IMR-90 (cell line): ENCODE results near the gene NUBP2. TPM values are rescaled to one million over a fixed set of nuclear protein-coding genes. Genes with fewer than 3 reads are reported as not detected.

Source experiments
- ATAC-seq: fragments of 200-7000 bp; cut with Tn5 transposase; 2 replicates; pipeline ENCODE4 v1.9.1; 2020; ENCODE audit warnings: low read depth, mild to moderate bottlenecking, moderate library complexity
- BruUV-seq: library from RNA; stranded (reverse); fragments of 400-500 nt; replicated peaks from 2 replicates; lab custom pipeline; 2021; lab: Mats Ljungman, UMichigan
- CTCF ChIA-PET: fragments of 300-600 bp; formaldehyde crosslinking; extraction: SDS; loops from one replicate; lab custom pipeline; 2021; ENCODE audit warnings: antibody characterized with exemption; lab: Yijun Ruan, JAX
- POLR2A ChIA-PET: fragments of 300-600 bp; sonication (Branson Sonifier 250); formaldehyde crosslinking; loops from one replicate; lab custom pipeline; 2022; ENCODE audit warnings: antibody characterized with exemption; ENCODE audit not compliant: unreplicated experiment; lab: Charles Lee
- DNase-seq: peaks from one replicate; pipeline ENCODE4 v3.0.0; 2013
- H2AFZ ChIP-seq: replicated peaks from 2 replicates; pipeline ENCODE3; 2013; ENCODE audit warnings: low read length, mild to moderate bottlenecking; ENCODE audit not compliant: poor library complexity
- H2AK5ac ChIP-seq: 2 replicates; pipeline ENCODE4 v1.6.1; 2013; ENCODE audit warnings: low read depth, low read length, inconsistent platforms
- H2AK9ac ChIP-seq: replicated peaks from 2 replicates; pipeline ENCODE3; 2013; ENCODE audit warnings: mild to moderate bottlenecking, low read depth, low read length, moderate library complexity; ENCODE audit not compliant: poor library complexity
- H2BK120ac ChIP-seq: 2 replicates; pipeline ENCODE4 v1.6.1; 2013; ENCODE audit warnings: low read depth, low read length, inconsistent platforms
- H2BK15ac ChIP-seq: 3 replicates; pipeline ENCODE4 v1.6.1; 2013; ENCODE audit warnings: low read depth, low read length, inconsistent platforms
- H2BK20ac ChIP-seq: 2 replicates; pipeline ENCODE4 v1.6.1; 2013; ENCODE audit warnings: low read depth, mild to moderate bottlenecking, inconsistent platforms, low read length, moderate library complexity
- H2BK5ac ChIP-seq: 2 replicates; pipeline ENCODE4 v1.6.1; 2013; ENCODE audit warnings: mild to moderate bottlenecking, low read depth, low read length, inconsistent platforms; ENCODE audit not compliant: poor library complexity, severe bottlenecking
- H3K14ac ChIP-seq: replicated peaks from 2 replicates; pipeline ENCODE4 v1.6.1; 2013; ENCODE audit warnings: low read depth, low read length, inconsistent platforms
- H3K18ac ChIP-seq: 2 replicates; pipeline ENCODE4 v1.6.1; 2013; ENCODE audit warnings: low read depth, low read length, control low read depth
- H3K23ac ChIP-seq: 2 replicates; pipeline ENCODE4 v1.6.1; 2013; ENCODE audit warnings: low read depth, low read length, inconsistent platforms
- H3K27ac ChIP-seq: 2 replicates; pipeline ENCODE4 v1.5.1; 2013; ENCODE audit warnings: mild to moderate bottlenecking, control low read depth, low read length; ENCODE audit not compliant: insufficient read depth
- H3K27me3 ChIP-seq: 2 replicates; pipeline ENCODE4 v1.6.1; 2013; ENCODE audit warnings: low read length; ENCODE audit not compliant: control insufficient read depth, insufficient read depth
- H3K36me3 ChIP-seq: 2 replicates; pipeline ENCODE4 v1.6.1; 2013; ENCODE audit warnings: low read length, mixed read lengths; ENCODE audit not compliant: control insufficient read depth, insufficient read depth
- H3K4ac ChIP-seq: 2 replicates; pipeline ENCODE4 v1.6.1; 2013; ENCODE audit warnings: low read depth, low read length, inconsistent platforms
- H3K4me1 ChIP-seq: 2 replicates; pipeline ENCODE4 v1.6.1; 2013; ENCODE audit warnings: low read length, mixed read lengths; ENCODE audit not compliant: control insufficient read depth, insufficient read depth
- H3K4me2 ChIP-seq: 2 replicates; pipeline ENCODE4 v1.6.1; 2013; ENCODE audit warnings: low read depth, mild to moderate bottlenecking, control low read depth, low read length, moderate library complexity
- H3K4me3 ChIP-seq: 2 replicates; pipeline ENCODE4 v1.5.1; 2013; ENCODE audit warnings: low read depth, mild to moderate bottlenecking, control low read depth, low read length, moderate library complexity; ENCODE audit not compliant: insufficient read depth
- H3K56ac ChIP-seq: 2 replicates; pipeline ENCODE4 v1.6.1; 2013; ENCODE audit warnings: low read length, inconsistent platforms; ENCODE audit not compliant: insufficient read depth; ENCODE audit errors: extremely low read depth
- H3K79me1 ChIP-seq, 2 experiments: 2 replicates each; pipeline ENCODE4 v1.6.1; 2013; ENCODE audit warnings: low read length in 2 of 2, inconsistent platforms in 1 of 2, low read depth in 1 of 2
- H3K9ac ChIP-seq: 2 replicates; pipeline ENCODE4 v1.6.1; 2013; ENCODE audit warnings: low read depth, low read length, control low read depth
- H3K9me1 ChIP-seq: 2 replicates; pipeline ENCODE4 v1.6.1; 2013; ENCODE audit warnings: low read length, inconsistent platforms; ENCODE audit not compliant: insufficient read depth
- H3K9me3 ChIP-seq: 2 replicates; pipeline ENCODE4 v1.6.1; 2013; ENCODE audit warnings: low read length; ENCODE audit not compliant: control insufficient read depth, insufficient read depth
- H4K20me1 ChIP-seq: 2 replicates; pipeline ENCODE4 v1.6.1; 2013; ENCODE audit warnings: low read length, inconsistent platforms; ENCODE audit not compliant: insufficient read depth
- H4K5ac ChIP-seq: 2 replicates; pipeline ENCODE4 v1.6.1; 2013; ENCODE audit warnings: mild to moderate bottlenecking, low read depth, low read length, control low read depth
- H4K8ac ChIP-seq, 2 experiments: 2 replicates each; pipeline ENCODE4 v1.6.1; 2013; ENCODE audit warnings: low read depth in 2 of 2, low read length in 2 of 2, control low read depth in 1 of 2, inconsistent platforms in 1 of 2
- H4K91ac ChIP-seq: 2 replicates; pipeline ENCODE4 v1.6.1; 2013; ENCODE audit warnings: low read depth, low read length, inconsistent platforms; ENCODE audit not compliant: insufficient read depth
- CHD1 ChIP-seq: IDR thresholded peaks from 2 replicates; pipeline ENCODE4 v1.6.1; 2012; ENCODE audit warnings: low read depth, low read length, improper control_type of control experiment
- MXI1 ChIP-seq: IDR thresholded peaks from 2 replicates; pipeline ENCODE4 v1.6.1; 2012; ENCODE audit warnings: low read depth, mild to moderate bottlenecking, low read length, moderate library complexity, borderline replicate concordance
- NFE2L2 ChIP-seq: fragments of 150-350 bp; IDR thresholded peaks from 2 replicates; pipeline ENCODE4 v1.6.1; 2016; ENCODE audit warnings: low read depth, mild to moderate bottlenecking, low read length
- POLR2A ChIP-seq: IDR thresholded peaks from 2 replicates; pipeline ENCODE4 v1.6.1; 2012; ENCODE audit warnings: mild to moderate bottlenecking, low read depth, low read length
- RCOR1 ChIP-seq: IDR thresholded peaks from 2 replicates; pipeline ENCODE4 v1.6.1; 2012; ENCODE audit warnings: mild to moderate bottlenecking, low read length, improper control_type of control experiment; ENCODE audit not compliant: insufficient replicate concordance
- WGBS, 2 experiments: methylation state at CpG; one replicate each; pipeline versions ENCODE4 v1.1.5 to v1.1.7; 2013; ENCODE audit warnings: missing lambda C conversion rate in 2 of 2; ENCODE audit not compliant: insufficient read length in 1 of 2; ENCODE audit errors: extremely low coverage in 2 of 2; 5-methylcytosine and 5-hydroxymethylcytosine counted together
- dilution Hi-C: fragments of 300-500 bp; cut with HindIII; formaldehyde crosslinking; loops from one replicate; pipeline ENCODE4 v1.14.3; 2018; ENCODE audit warnings: low sequenced_read_pairs; ENCODE audit not compliant: unreplicated experiment
- in situ Hi-C: fragments of 300-500 bp; cut with MboI; formaldehyde crosslinking; loops from 3 replicates; pipeline ENCODE4 v1.14.3; 2019; ENCODE audit warnings: low sequenced_read_pairs, inconsistent platforms, mixed read lengths
- intact Hi-C: fragments of 100-400 bp; cut with micrococcal nuclease; formaldehyde crosslinking; loops from 2 replicates; pipeline ENCODE4 v1.10.0; 2022
- polyA plus RNA-seq, 3 experiments: library from polyadenylated mRNA; depleted of rRNA; stranded (reverse); fragments of >200 nt; gene quantifications; 2 replicates each; pipeline ENCODE4 v1.2.3, GENCODE V29; 2012; ENCODE audit warnings: low replicate concordance in 1 of 3
- total RNA-seq: library from RNA; depleted of rRNA; stranded (reverse); fragments of >200 nt; gene quantifications from 2 replicates; pipeline ENCODE4 v1.2.3, GENCODE V29; 2012
- TF ChIP-seq, protein P1 (sequence below): conservative IDR thresholded peaks from 2 replicates; pipeline ENCODE4 v1.5.1; 2012; ENCODE audit warnings: mild to moderate bottlenecking, low read depth, low read length, improper control_type of control experiment
- TF ChIP-seq, protein P2 (sequence below): fragments of 150-350 bp; IDR thresholded peaks from 2 replicates; pipeline ENCODE4 v1.6.1; 2017; ENCODE audit warnings: mild to moderate bottlenecking, antibody characterized with exemption, low read length, low read depth

The NUBP2 gene
- total and polyA plus RNA-seq, 2 of the 4 experiments (the other 2 are of a cell fraction), result 62.6 to 131 TPM

DNA sequence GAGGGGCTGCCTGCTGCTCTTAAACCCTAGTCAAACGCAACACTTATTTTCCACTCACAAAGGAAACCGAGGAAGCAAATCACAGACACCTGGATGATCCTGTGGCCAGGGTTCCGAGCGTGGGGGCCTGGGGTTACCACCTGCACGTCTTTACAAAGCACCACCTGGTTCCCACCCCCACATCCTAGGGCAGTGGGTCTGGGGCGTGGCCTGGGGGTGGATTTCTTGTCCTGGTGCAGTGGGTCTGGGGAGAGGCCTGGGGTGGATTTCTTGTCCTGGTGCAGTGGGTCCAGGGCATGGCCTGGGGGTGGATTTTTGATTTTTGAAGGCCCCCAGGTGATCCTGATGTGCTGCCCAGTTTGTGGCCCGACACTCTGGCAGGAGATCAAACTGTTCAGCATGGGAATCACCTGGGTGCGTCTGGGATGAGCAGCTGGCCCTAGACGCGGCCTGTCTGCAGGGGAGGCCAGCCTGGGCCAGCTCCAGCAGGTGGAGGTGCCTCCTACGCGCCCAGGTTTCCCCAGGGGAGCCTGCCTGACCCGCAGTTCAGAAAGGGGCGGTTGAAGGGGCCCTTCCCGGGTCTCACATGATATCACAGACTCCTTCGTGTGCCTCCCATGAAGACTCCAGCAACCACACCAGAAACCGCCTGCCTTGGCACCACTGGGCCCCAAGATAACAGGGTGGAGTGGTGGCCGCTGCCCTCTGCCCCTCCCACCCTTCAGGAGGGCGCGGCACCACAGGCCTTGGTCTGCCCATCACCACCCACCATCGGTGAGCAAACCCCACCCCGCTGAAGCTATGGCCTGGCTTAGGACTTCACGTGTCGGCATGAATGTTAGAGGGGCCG is 37.6 kb downstream of the NUBP2 start:
- Histone ChIP-seq H2BK20ac (no peak overlapping the region), H3K14ac (no peak overlapping the region), H3K23ac (no peak overlapping the region), H3K27me3 (no peaks in the 10 kb centered on the region), H2AFZ (no peak overlapping the region), H3K4me2 (no peak overlapping the region), H3K79me1 (peaks cover 2 to 22% of the 10 kb centered on the region in 2 experiments; a peak in 3 of 4 replicates), H3K4me1 (no peaks in the 10 kb centered on the region), H2AK9ac (no peak overlapping the region), H2BK120ac (no peak overlapping the region), H3K27ac (no peak overlapping the region), H2AK5ac (no peak overlapping the region), H4K8ac (no peak overlapping the region), H3K9me1 (peaks cover 2% of the 10 kb centered on the region), H2BK15ac (no peak overlapping the region), H3K4me3 (no peak overlapping the region), H3K18ac (no peak overlapping the region), H3K56ac (no peak overlapping the region), H3K9ac (no peak overlapping the region), H4K20me1 (0 out of 2 replicates have a peak, but pooled peaks cover 3% of the 10 kb centered on the region), H3K36me3 (peaks cover 18% of the 10 kb centered on the region), H4K5ac (no peak overlapping the region), H3K9me3 (no peaks in the 10 kb centered on the region), H3K4ac (no peak overlapping the region), H2BK5ac (no peak overlapping the region), H4K91ac (no peak overlapping the region)
- intact Hi-C loops (no loop called here), dilution Hi-C loops (no loop called here), in situ Hi-C loops (no loop called here)
- TF ChIP-seq RCOR1, result no peak
- TF ChIP-seq CHD1, result no peak
- TF ChIP-seq, protein P1, sequence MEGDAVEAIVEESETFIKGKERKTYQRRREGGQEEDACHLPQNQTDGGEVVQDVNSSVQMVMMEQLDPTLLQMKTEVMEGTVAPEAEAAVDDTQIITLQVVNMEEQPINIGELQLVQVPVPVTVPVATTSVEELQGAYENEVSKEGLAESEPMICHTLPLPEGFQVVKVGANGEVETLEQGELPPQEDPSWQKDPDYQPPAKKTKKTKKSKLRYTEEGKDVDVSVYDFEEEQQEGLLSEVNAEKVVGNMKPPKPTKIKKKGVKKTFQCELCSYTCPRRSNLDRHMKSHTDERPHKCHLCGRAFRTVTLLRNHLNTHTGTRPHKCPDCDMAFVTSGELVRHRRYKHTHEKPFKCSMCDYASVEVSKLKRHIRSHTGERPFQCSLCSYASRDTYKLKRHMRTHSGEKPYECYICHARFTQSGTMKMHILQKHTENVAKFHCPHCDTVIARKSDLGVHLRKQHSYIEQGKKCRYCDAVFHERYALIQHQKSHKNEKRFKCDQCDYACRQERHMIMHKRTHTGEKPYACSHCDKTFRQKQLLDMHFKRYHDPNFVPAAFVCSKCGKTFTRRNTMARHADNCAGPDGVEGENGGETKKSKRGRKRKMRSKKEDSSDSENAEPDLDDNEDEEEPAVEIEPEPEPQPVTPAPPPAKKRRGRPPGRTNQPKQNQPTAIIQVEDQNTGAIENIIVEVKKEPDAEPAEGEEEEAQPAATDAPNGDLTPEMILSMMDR, result no peak
- no peak for TF ChIP-seq NFE2L2
- TF ChIP-seq MXI1, result no peak
- TF ChIP-seq, protein P2, sequence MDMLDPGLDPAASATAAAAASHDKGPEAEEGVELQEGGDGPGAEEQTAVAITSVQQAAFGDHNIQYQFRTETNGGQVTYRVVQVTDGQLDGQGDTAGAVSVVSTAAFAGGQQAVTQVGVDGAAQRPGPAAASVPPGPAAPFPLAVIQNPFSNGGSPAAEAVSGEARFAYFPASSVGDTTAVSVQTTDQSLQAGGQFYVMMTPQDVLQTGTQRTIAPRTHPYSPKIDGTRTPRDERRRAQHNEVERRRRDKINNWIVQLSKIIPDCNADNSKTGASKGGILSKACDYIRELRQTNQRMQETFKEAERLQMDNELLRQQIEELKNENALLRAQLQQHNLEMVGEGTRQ, result no peak
- no peak for TF ChIP-seq POLR2A
- BruUV-seq, result no TSS peak
- no peak for DNase-seq
- POLR2A ChIA-PET, result no interaction called here
- CTCF ChIA-PET, result no interaction called here
- WGBS, 2 experiments, result 88% methylated on average over 5 of the region's 25 CpGs; no CpG with 5 or more reads in 1 of the 2 experiments
- no peak for ATAC-seq
